Measurements from ENCODE around the gene PIGN. TPM values are rescaled to one million over a fixed set of nuclear protein-coding genes. Genes with fewer than 3 reads are reported as not detected.

Gene PIGN
- total RNA-seq, 4 donors from 2014 or later = 26.1 to 48.8 (median 34.6) TPM

DNA sequence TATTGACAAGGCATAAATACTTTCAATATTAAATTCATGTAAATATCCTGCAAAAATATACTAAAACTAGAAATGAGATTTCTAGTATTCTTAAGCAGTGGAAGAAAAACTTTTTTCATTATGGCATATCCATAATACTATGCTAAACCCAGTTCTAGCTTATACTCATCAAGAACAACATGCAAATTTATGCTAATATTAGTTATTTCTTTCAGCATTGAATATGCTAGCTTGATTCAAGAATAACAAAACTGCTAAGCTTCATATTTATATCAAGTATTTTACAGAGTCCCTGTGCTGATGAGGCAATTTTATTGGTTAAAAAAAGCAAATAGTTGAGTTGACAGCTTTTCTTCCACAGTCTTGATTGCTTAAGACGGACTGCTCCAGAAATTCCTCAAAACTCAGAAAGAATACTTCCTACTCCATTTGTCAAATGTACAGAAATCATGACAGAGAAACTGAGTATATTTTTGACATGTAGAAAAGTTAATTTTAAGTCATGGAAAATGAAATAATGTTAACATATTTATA is 105.0 kb downstream of the PIGN start:
- DNase-seq = no peak
- intact Hi-C loops (cut with DNase I) = no loop called here
- WGBS, 2 donors = 86 to 96% methylated on average over 1 of the region's 1 CpG
- no peaks in the 10 kb centered on the region for H3K4me1 ChIP-seq
- H3K9me3 ChIP-seq = no peaks in the 10 kb centered on the region
- no peak overlapping the region for H3K27ac ChIP-seq
- no peak overlapping the region for H3K4me3 ChIP-seq
- TF ChIP-seq, protein P1, sequence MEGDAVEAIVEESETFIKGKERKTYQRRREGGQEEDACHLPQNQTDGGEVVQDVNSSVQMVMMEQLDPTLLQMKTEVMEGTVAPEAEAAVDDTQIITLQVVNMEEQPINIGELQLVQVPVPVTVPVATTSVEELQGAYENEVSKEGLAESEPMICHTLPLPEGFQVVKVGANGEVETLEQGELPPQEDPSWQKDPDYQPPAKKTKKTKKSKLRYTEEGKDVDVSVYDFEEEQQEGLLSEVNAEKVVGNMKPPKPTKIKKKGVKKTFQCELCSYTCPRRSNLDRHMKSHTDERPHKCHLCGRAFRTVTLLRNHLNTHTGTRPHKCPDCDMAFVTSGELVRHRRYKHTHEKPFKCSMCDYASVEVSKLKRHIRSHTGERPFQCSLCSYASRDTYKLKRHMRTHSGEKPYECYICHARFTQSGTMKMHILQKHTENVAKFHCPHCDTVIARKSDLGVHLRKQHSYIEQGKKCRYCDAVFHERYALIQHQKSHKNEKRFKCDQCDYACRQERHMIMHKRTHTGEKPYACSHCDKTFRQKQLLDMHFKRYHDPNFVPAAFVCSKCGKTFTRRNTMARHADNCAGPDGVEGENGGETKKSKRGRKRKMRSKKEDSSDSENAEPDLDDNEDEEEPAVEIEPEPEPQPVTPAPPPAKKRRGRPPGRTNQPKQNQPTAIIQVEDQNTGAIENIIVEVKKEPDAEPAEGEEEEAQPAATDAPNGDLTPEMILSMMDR (IDR thresholded peaks at IDR 0.05) = no peak
- no peak for TF ChIP-seq POLR2A (IDR thresholded peaks at IDR 0.05)
- no peaks in the 10 kb centered on the region for H3K27me3 ChIP-seq
- peaks cover 0 to 29% (median 0%) of the 10 kb centered on the region in 3 donors for H3K36me3 ChIP-seq

DNA sequence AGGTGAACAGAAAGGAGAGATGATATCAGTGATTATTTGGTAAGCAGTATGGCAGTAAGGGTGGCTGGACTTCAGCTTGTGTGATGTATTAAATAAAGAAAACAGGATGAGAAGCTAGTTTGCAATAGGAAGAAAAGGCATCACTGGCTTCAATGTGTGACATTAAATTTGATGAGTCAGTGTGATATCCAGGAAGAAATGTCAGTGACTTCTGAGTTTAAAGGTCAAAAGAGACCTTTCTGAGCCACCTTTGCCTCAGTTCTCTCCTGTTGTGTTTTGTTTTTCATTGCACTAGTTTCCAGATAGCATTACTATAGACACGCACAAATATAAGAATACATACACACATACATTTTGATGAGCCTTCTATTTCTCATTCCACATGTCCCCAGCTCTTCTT is 105.6 kb downstream of the PIGN start:
- H3K4me3 ChIP-seq = no peak overlapping the region
- no peak overlapping the region for H3K27ac ChIP-seq
- DNase-seq = no peak
- intact Hi-C loops (cut with DNase I) = no loop called here
- H3K9me3 ChIP-seq = no peaks in the 10 kb centered on the region
- 90 to 97% methylated on average over 1 of the region's 1 CpG for WGBS, 2 donors
- H3K36me3 ChIP-seq = peaks cover 0 to 24% (median 0%) of the 10 kb centered on the region in 3 donors
- no peaks in the 10 kb centered on the region for H3K27me3 ChIP-seq
- TF ChIP-seq POLR2A (IDR thresholded peaks at IDR 0.05) = no peak
- TF ChIP-seq, protein P1 (IDR thresholded peaks at IDR 0.05) = no peak
- no peaks in the 10 kb centered on the region for H3K4me1 ChIP-seq

DNA sequence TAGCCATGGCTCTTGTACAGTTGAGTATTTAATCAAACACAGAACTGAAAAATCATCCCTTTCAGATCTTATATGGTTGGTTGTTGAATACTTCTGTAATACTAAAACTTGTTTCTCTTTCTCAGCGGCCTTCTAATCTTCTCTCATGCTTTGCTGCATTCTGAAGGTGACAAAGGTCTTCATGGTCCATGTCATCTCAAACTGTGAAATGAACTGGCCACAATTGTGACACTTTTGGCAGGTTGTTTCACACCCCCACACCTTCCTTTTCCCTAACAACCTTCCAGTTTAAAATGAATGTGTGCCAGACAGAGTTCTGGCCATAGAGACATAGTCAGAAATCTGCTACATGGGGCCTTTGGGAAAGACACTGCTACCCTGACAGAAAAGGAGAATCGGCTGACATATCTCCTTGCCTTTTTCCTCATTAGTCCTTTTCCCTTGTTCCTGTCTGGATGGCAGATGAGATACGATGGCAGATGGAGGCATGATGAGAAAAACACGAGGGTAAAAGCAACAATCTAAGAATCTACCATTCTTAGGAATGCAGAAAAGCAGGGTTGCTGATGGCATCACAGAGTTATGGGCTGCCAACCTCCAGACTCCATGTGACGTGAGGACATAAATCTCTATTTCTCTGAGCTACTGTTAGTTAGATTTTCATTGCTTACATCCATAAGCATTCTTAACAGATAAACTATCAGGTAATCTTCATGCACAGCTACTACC is 106.5 kb downstream of the PIGN start:
- Histone ChIP-seq H3K27ac (no peak overlapping the region), H3K27me3 (no peaks in the 10 kb centered on the region), H3K4me3 (no peak overlapping the region), H3K4me1 (no peaks in the 10 kb centered on the region), H3K36me3 (peaks cover 0 to 15% (median 0%) of the 10 kb centered on the region in 3 donors), H3K9me3 (no peaks in the 10 kb centered on the region)
- intact Hi-C loops (cut with DNase I) = no loop called here
- DNase-seq = no peak
- WGBS, 2 donors = 76 to 87% methylated on average over 5 of the region's 5 CpGs
- TF ChIP-seq, protein P1 (IDR thresholded peaks at IDR 0.05) = no peak
- no peak for TF ChIP-seq POLR2A (IDR thresholded peaks at IDR 0.05)

DNA sequence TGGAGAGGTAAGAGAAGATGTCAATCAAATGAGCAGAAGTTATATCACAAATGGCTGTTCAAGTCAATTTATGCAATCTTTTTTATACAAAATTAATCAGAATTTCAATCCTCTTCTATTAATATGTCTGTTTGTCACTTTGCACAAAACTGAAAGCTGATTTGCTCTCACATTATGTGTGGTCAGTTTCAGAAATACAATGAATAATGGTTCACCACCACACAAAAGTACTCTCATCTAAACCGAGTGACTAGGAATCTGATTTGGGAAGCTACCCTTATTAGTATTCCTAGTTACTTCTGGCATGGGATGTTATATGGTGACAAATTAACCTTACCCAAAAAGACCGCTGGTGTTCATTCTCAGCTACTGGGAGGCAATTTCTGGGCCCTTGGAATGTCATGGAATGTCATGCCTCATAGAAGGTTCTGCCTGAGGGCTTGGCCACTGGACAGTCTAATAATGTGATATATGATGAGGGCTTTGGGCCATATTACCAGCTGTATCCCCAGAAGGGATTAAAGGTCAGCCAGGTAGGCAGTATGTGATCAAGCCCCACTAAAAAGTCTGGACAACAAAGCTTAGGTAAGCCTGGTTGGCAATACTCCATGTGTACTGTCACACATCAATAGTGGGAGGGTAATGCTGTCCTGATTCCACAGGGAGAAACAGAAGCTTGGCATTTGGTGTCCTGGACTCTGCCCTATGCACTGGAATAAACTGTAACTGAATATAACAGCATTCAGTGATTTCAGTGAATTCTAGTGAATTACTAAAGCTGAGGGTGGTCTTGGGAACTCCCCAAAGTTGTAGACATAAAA is 113.2 kb downstream of the PIGN start:
- peaks cover 0 to 11% (median 0%) of the 10 kb centered on the region in 3 donors for H3K36me3 ChIP-seq
- no peaks in the 10 kb centered on the region for H3K27me3 ChIP-seq
- no peak for DNase-seq
- WGBS, 2 donors = 87 to 100% methylated on average over 2 of the region's 2 CpGs
- no peak overlapping the region for H3K4me3 ChIP-seq
- H3K4me1 ChIP-seq = no peaks in the 10 kb centered on the region
- intact Hi-C loops (cut with DNase I) = no loop called here
- no peak overlapping the region for H3K27ac ChIP-seq
- H3K9me3 ChIP-seq = no peaks in the 10 kb centered on the region
- TF ChIP-seq, protein P1 (IDR thresholded peaks at IDR 0.05) = no peak
- no peak for TF ChIP-seq POLR2A (IDR thresholded peaks at IDR 0.05)

DNA sequence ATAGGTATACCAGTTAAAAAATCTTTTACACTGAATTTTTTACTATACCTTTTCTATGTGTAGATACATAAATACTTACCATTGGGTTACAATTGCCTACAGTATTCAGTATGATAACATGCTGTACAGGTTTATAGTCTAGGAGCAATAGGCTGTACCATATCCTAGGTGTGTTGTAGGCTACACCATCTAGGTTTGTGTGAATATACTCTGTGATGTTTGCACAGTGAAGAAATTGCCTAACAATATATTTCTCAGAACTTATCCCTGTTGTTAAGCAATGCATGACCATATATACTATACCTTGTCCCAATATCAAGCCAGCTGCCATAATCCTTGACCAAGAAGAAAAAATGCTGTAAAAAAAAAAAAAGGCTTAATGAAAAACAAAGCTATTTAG is 114.5 kb downstream of the PIGN start:
- no peak for TF ChIP-seq POLR2A (IDR thresholded peaks at IDR 0.05)
- TF ChIP-seq, protein P1 (IDR thresholded peaks at IDR 0.05) = no peak
- no peak overlapping the region for H3K27ac ChIP-seq
- no peak for DNase-seq
- no peak overlapping the region for H3K4me3 ChIP-seq
- intact Hi-C loops (cut with DNase I) = no loop called here
- no peaks in the 10 kb centered on the region for H3K27me3 ChIP-seq
- H3K9me3 ChIP-seq = no peaks in the 10 kb centered on the region
- H3K36me3 ChIP-seq = peaks cover 0 to 18% (median 0%) of the 10 kb centered on the region in 3 donors
- H3K4me1 ChIP-seq = no peaks in the 10 kb centered on the region

Data from esophagus squamous epithelium (tissue), 5 donors.